HG03103 (cell line): ENCODE data around the gene SLC39A11.
"Not testable (repeated sequence)": the region's sequence is repeated elsewhere in the genome, so short reads cannot be mapped to it uniquely, and the experiment has no call there.

Experiments used
- ATAC-seq: cut with Tn5 transposase; IDR thresholded peaks from one replicate; pipeline ENCODE4 v1.9.1; 2021; ENCODE audit warnings: low read depth; ENCODE audit not compliant: unreplicated experiment

Gene SLC39A11

DNA sequence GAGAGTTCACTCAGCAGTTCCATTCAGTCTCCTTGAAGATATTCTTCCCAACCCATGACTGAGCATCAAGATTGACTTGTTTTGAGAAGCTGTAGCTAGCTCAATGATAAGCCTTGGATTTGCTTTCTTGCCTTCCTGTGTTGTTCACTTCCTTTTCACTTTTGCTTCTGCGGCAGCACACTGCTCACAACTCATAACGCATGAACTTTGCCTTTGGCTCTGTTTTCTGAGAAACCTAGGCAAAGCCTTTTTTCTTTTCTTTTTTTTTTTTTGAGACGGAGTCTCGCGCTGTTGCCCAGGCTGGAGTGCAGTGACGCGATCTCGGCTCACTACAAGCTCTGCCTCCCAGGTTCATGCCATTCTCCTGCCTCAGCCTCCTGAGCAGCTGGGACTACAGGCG is 383.8 kb downstream of the SLC39A11 start:
- ATAC-seq, result not testable (repeated sequence)

DNA sequence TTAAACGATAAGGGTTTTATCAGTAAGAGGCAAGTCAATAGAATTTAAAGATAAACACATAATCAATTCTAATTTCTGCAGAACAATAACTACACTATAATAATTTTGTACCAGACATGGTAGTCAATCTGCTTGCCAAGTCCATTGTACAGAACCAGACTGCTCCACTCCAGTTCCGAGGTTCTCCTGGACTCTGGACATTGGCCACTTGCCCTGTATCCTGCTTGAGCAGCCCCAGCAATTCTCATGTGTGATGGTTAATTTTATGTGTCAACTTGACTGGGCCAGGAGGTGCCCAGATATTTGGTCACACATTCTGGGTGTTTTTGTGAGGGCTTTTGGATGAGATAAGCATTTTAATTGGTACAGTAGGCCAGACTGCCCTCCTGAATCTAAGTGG is 384.6 kb downstream of the SLC39A11 start:
- ATAC-seq, result no peak

DNA sequence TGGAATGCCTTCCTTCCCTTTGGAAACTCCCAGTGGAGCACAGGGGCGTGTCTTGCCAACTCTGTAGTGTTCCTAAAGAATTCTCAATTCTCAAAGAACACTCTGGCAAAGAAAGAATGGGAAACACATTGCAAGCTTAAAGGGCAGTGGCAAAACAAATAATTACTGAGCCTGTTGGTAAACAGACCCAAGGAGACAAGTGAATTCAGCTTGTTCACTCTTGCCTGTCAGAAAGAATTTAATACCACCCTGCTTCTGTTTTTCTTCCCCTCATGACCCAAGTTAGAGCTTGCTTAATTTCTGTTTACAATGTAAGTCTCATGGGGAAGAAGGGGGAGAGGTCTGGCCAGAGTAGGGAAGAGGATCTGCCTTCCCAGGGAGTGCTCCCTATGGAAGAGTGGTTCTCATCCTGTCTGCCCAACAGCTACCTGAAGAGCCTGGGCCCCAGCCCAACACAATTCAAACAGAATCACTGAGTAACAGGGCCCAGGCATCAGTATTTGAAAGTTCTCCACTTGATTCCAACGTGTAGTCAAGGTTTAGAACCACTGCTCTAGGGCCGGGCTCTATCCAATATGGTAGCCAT is 386.0 kb downstream of the SLC39A11 start:
- no peak for ATAC-seq

DNA sequence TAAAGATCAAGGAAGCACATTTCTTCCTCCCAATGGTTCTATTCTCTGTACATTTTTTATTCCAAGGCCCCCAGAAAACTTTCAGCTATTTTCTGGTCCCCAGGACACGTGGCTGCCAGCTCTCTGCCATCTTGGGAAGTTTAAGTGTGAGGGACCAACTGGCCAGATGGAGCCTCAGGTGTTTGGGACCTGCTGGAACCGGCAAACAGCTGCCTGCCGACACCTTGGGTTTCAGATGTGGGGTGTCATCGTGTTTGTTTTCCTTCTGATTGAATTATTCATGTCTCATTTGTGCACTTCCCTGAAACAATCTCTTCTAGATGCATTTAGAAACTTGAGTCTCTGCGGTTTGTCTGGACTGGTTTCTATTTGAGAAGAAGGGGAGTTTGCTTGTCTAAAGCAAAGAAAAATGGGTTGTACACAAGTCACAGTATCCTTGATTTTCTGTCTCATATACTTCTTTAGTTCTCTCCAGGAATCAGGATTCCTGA is 386.5 kb downstream of the SLC39A11 start:
- no peak for ATAC-seq

DNA sequence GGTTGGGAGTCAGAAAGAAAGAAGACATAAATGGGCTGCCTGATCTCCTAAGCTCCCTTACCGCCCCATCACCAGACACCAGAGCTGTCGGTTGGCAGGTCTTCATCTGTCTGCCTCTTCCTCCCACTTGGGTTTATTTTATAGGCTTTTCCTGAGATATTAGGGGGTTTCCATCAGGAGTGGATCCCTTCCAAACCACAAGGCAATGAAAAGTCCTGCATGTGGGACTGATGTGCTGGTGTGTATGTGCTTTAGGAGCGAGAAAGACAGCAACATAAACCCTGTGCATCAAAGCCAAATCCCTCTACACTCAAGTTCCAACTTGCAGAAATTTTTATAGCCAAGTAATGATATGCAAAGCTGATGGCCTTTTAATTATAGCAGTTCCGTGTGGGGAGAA is 389.5 kb downstream of the SLC39A11 start:
- ATAC-seq, result no peak

DNA sequence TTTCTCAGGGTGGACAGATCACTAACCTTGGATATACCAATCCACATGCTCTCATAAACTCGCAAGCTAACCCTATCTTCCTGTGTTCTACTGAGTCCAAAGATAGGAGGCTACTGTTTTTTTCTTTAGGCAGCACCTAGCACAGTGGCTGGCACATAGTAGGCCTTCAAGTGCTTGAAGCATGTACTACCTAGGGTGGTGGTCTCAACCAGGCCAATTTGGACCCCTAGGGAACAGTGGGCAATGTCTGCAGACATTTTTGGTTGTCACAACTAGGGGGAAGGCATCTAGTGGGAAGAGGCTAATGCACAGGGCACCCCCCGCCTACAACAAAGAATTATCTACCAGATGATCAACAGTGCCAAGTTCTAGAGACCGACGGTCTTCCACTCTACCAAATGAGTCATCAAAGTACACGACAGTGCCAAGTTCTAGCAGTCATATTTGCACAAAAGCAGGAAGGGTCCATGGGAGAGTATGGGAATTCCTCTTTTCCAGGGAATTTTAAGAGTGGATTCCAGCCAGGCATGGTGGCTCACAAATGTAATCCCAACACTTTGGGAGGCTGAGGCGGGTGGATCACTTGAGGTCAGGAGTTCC is 390.3 kb downstream of the SLC39A11 start:
- no peak for ATAC-seq

DNA sequence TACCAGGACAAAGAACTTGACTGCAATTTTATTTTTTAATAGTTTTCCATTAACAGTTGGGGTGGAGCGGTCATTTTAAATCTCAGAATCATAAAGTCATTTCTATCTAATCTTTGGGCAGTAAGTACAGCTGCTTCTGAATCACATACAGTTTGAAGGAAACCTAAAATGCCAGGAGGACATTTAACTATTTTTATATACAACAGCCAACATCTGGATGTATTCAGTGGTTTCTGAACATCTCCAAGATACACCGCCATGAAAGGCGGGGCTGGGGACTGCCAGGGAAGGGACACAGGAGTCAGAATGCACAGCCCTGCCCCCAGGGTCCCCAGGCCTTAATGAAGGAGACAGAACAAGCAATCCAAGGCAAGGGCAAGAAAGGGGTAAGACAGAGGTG is 392.3 kb downstream of the SLC39A11 start:
- ATAC-seq, result no peak

DNA sequence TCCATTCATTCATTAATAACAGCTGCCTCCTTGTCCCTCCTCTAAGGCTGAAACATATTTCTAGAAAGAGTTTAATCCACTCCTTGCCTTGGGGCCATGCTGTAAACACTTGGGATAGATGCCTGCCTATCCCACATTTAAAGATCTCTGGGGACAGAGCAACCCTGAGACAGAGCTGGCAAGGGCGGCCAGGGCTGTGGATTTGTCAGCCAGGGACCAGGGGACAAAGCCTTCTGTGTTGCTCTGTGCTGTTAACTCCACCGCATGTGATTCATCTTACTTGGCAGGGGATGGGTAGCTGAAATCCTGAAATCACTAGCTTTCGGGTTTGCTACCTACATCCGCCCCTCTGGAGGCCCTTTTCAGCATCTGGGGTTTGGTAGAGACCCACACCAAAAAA is 392.9 kb downstream of the SLC39A11 start:
- no peak for ATAC-seq

DNA sequence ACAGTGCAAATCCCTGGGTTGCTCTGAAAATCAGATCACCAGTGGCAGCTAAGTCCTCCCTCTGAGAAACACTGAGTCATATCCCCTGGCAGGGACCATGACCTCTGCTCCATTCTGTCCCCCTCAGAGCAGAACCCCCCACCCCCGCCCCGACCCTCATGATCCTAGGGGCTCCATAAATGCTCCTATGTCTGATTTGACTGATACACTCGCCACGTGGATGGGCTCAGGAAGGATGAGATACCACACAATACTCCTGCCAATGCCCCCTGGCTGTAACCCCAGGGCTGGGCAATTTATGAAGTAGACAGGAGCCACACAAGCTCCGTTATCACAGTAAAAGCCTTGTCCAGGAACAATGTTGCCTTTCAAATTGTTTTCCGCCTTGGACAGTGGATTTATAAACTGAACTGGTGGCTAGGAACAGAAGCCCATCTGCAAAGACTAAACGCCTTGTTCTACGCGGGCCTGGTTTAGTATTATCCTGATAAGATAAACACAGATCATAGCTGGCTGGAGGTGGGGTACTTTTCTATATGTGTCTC is 394.8 kb downstream of the SLC39A11 start:
- no peak for ATAC-seq

DNA sequence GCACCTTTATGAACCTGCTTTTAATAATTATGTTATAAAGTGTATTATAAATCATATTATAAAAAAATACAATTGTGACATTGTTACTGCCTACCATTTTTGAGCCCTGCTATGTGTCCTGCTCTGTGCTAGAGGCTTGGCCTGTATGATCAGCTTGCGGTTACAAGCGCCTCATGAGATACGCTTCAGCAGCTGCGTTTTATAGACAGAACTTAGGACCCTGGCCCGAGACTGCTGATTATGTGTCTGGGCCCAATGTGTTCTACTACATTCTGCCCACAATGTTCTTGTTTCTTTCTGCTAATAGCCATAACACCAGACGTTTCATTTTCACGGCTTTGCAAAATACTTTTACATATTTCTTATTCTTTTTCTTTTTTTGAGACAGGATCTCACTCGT is 395.8 kb downstream of the SLC39A11 start:
- no peak for ATAC-seq

DNA sequence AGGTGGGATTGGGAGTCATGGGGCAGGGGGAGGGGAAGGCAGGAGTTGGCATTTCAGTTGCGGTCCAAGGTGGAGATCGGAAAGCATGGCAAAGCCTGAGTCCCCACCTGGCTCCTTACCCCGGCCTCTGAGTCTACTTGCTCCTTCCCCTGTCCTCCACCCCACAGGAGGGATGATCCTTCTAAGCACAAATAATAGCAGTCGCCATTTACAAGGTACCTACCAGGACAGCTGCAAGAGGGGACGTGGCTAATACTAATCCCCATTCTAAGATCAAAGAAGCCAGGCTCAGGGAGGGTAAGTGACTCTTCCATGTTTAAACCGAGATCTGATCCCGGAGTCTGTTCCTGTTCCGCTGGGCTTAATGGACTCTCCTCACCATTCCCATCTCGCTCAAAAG is 396.3 kb downstream of the SLC39A11 start:
- no peak for ATAC-seq

DNA sequence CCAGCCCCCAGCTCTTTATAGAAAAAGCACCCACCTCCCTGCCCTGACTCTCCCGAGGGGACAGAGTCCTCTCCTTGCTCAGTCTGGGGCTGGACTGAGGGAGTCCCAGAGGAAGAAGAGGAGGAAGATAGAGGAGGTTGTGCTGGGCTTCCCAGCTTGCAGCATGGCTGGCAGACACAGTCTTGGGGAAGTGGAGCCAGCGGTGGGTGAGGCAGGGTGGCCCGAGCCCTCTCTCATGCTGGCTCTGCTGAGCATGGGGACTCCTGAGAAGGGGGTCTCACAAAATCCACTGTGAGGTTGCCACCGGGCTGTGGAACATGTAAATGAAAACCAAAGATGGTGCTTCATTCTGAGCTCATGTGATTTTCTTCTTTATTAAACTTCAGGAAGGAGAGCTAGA is 398.5 kb downstream of the SLC39A11 start:
- no peak for ATAC-seq

DNA sequence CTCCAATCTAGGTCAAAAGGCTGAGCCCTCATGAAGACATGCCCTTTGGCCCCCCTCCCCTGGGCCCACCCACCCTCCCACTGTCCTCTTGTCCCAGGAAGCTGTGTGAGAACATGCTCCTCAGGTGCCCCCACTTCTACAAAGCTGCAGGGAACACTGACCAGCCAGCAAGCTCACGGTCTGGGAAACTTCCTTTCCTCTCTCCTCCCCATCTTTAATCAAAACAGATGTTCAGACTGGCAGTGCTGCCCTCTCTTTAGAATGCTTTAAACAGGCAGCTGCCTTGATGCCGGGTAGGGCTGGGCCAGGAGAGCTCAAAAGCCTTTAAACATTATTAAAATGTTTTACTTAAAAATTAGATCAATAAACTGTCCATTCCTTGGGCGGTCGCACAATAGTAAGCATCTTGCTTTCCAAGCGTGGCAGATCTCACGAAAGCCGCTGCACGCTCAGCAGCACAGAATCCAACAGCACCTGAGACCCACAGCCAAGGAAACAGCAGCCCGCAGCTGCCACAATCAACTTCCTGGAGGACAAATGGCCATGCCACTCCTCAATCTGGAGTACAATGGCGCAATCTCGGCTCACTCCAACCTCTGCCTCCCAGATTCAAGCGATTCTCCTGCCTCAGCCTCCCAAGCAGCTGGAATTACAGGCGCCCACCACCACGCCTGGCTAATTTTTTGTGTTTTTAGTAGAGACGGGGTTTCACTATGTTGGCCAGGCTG is 399.2 kb downstream of the SLC39A11 start:
- ATAC-seq, result no peak

DNA sequence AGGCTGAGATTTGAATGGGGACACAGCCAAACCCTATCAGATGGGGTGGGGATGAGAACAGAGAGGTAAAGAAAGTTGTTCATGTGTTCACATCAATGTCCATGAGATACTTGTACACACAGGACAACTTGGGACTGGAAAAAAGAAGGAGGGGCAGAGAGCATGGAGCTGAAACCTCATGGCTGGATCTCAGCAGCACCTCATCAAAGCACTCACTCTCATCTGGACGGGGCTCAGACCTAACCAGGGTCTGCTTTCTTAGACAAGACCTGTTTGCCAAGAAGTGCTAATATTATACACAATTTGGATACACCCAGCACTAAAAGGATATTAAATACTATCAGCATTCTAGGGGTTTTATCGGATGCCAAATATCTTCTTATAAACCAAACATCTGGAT is 399.8 kb downstream of the SLC39A11 start:
- ATAC-seq, result no peak

DNA sequence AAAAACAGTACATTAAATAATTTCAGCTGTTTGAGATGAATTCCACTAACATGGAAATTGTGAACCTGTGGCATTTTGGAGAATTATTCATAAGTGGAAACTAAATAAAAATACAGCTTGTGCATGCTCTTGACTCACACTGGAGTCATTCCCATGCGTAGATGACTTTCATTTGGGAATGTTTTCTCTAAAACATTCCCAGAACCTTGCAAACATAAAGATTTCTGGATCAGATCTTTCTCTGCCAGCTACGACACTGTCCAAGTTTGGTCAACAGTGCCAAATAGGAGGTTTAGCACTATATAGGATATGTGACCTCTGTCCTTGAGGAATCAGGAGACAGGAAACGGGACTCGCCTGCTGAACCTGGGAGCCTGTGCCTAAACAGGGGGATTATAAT is 400.9 kb downstream of the SLC39A11 start:
- ATAC-seq, result no peak

DNA sequence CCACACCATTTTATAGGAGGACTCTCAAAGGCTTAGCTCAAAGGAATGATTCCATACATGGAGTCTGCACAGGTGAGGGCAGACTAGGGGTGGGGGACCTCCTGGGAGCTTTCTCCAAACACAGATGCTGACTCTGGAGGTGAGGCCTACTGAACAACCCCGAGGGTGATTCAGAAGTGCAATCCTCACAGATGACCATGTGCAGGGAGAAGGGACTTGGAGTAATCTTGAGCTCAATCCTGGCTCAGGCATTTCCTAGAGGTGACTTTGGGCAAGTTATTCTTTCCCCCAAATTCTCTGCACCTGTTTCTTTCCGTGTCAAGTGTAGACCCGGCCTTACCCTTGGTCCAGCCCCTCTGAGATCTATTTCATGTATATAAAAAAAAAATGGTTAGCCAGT is 401.5 kb downstream of the SLC39A11 start:
- ATAC-seq, result no peak

DNA sequence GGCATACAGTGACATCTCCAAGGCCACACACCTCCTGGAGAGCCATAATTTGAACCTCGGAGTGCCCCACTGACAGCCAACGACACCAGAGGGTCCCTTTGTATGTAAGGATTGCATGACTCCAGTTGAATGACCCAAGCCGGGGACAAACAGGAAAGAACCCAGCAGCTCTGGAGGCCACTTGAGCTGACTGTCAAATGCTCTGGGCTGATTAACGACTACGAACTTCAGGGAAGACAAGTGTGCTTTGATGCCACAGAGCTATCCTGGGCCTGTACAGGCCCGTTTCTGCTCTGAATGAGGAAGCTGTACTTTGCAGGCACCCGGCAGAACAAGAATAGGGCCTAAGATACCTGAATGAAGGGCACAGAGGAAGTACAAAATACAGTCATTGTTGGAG is 404.6 kb downstream of the SLC39A11 start:
- no peak for ATAC-seq

DNA sequence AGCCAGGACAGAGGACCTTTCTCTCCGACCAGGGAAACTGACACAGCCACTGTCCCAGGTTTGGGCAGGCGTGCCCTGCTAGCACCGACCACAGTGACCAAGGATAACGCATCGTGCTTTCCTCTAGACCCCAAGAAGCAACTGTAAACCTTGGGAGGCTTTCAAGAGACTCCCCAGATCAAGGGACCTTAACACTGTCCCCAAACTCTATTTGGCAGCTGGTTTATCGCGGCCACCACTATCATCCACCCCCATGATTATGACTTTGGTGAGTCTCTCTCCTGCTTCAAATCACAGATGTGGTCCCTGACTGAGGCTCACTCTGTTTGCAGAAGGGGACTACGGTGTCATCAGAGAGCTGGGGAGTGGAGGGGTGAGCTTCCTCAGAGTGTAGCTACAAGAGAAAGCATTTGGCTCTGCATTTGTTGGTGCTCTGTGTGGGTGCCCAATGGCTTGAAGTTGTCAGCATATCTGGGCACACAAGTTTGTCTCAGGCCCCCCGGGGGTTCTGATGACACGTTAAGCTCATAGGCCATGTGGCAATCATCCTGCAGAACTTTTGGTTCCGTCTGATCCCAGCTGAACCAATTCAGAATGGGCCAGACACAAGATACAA is 408.0 kb downstream of the SLC39A11 start:
- ATAC-seq, result no peak

DNA sequence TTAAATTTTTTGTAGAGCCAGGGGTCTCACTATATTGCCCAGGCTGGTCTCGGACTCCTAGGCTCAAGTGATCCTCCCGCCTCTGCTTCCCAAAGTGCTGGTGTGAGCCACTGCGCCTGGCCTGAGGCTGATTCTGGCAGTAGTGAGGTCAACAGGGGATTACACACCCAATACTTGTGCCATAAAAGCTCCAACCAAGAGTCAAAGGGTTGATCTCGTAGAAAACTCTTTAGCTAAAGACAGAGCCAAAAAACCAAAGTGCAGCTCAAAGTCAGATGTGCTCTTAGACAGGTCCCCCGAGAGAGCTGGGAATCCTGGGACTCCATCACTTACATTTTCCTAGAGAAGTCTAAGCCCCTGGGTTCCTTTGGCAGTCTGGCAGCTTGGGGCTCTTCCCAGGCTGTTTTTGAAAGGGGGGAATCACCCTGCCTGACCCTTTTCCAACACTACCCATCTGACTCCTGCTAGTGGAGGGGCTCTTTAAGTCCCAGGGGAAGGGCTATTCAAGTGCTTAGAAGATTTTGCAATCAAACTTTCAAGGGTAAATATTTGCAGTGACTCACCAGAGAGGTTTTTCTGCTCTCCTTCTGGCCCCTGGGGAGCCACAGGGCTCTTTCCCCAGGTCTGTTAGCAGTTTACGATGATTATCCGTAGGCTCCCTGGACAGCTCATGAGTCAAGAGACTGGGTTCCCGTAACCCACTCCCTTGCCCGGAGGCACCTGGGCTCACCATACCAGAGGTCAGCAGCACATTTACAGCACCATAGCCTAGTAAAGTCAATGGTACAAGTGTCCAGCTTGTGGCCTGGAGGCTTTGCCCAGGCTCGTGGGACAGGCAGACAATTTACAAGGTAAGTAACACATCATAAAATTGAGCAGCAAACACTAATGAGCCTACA is 408.7 kb downstream of the SLC39A11 start:
- no peak for ATAC-seq

DNA sequence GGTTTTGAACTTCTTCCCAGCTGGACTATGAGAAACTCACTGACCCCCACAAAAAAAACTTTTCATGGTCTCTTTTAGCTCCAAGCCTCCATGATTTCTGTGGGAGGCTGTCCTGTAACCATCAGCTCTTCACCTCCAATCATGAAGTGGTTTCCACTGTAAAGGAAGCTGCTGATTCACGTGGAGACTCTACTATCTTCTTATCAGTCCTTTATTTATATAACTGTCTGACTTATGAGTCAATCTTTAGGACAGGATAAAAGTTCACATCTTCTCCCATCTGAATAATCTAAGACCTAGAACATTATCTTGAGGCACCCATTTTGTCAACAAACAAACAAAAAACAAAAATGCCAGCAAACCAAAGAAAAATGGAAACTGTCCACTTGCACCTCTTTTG is 409.9 kb downstream of the SLC39A11 start:
- ATAC-seq, result no peak
